ENCODE results near the gene ASCC1. TPM values are rescaled to one million over a fixed set of nuclear protein-coding genes. Genes with fewer than 3 reads are reported as not detected.
A peak's percentile ranks its signal among the peaks of the same experiment; 100 is the strongest.

Gene ASCC1
- total and polyA plus RNA-seq, 2 experiments from 2014 or later, result 13.7 to 37.2 TPM

GRCh38 chr10:72242675-72243074 is 26.6 kb upstream of the ASCC1 start:
- Histone ChIP-seq H4K20me1 (replicated peaks; ENCODE audit: insufficient read depth) (no peaks in the 10 kb centered on the region), H3K9me2 (ENCODE audit: insufficient read depth) (peaks cover 6% of the 10 kb centered on the region; the same call in 1 of the 2 replicates), H3K27ac (ENCODE audit: low read depth) (no peak overlapping the region), H3K4me2 (no peak overlapping the region), H3K36me3 (ENCODE audit: insufficient read depth) (no peaks in the 10 kb centered on the region), H3K4me3 (no peak overlapping the region), H3K27me3 (ENCODE audit: insufficient read depth) (no peaks in the 10 kb centered on the region), H3K79me2 (replicated peaks; ENCODE audit: insufficient read depth) (no peaks in the 10 kb centered on the region), H3F3A (replicated peaks; ENCODE audit: low read depth) (no peaks in the 10 kb centered on the region; the same call in 1 of the 2 replicates), H2AFZ (peak overlapping the region; percentile 59), H3K4me1 (ENCODE audit: insufficient read depth) (peaks cover 5% of the 10 kb centered on the region)
- Mint-ChIP-seq H3K36me3 (ENCODE audit: low read depth) (no peaks in the 10 kb centered on the region; the same call in 2 of the 3 replicates), H3K27me3 (ENCODE audit: insufficient read depth, low read depth, poor library complexity) (peaks cover 17% of the 10 kb centered on the region), H3K4me3 (no peak overlapping the region; the same call in 2 of the 3 replicates), H3K27ac (peak overlapping the region; percentile 66; the same call in 1 of the 2 replicates), H3K4me1 (peaks cover 16% of the 10 kb centered on the region), H3K9me3 (no peaks in the 10 kb centered on the region)
- ATAC-seq (no peak), DNase-seq (ENCODE audit: low spot score) (peak; percentile 31)
- TF ChIP-seq ZNF331 (CRISPR knock-in tag; IDR thresholded peaks at IDR 0.05; ENCODE audit: low read depth) (no peak), ZNF462 (CRISPR knock-in tag; IDR thresholded peaks at IDR 0.05) (no peak), NANOG (IDR thresholded peaks at IDR 0.05; ENCODE audit: borderline replicate concordance) (no peak), CREB1 (CRISPR knock-in tag; IDR thresholded peaks at IDR 0.05; ENCODE audit: low read depth) (no peak), EZH2 (IDR thresholded peaks at IDR 0.05; ENCODE audit: low read depth, unreplicated experiment) (no peak)

GRCh38 chr10:72241691-72242252 is 25.7 kb upstream of the ASCC1 start:
- H4K20me1 ChIP-seq (replicated peaks; ENCODE audit: insufficient read depth), result no peaks in the 10 kb centered on the region
- no peaks in the 10 kb centered on the region for H3K27me3 ChIP-seq (ENCODE audit: insufficient read depth)
- Mint-ChIP-seq H3K27ac (no peak overlapping the region), H3K36me3 (ENCODE audit: low read depth) (peaks cover 3% of the 10 kb centered on the region; the same call in 2 of the 3 replicates), H3K9me3 (no peaks in the 10 kb centered on the region), H3K4me1 (peaks cover 14% of the 10 kb centered on the region), H3K27me3 (ENCODE audit: insufficient read depth, low read depth, poor library complexity) (peaks cover 14% of the 10 kb centered on the region), H3K4me3 (no peak overlapping the region)
- no peak for DNase-seq (ENCODE audit: low spot score)
- no peak overlapping the region for H3K27ac ChIP-seq (ENCODE audit: low read depth)
- H3K4me3 ChIP-seq, result no peak overlapping the region
- peaks cover 6% of the 10 kb centered on the region; the same call in 1 of the 2 replicates for H3K9me2 ChIP-seq (ENCODE audit: insufficient read depth)
- peak overlapping the region; percentile 59 for H2AFZ ChIP-seq
- H3K36me3 ChIP-seq (ENCODE audit: insufficient read depth), result no peaks in the 10 kb centered on the region
- no peaks in the 10 kb centered on the region for H3K4me1 ChIP-seq (ENCODE audit: insufficient read depth)
- ATAC-seq, result no peak
- H3K4me2 ChIP-seq, result no peak overlapping the region
- peaks cover 4% of the 10 kb centered on the region; the same call in 1 of the 2 replicates for H3F3A ChIP-seq (replicated peaks; ENCODE audit: low read depth)
- H3K79me2 ChIP-seq (replicated peaks; ENCODE audit: insufficient read depth), result no peaks in the 10 kb centered on the region
- no peak for TF ChIP-seq ETS1 (IDR thresholded peaks at IDR 0.05)
- TF ChIP-seq EZH2phosphoT487 (IDR thresholded peaks at IDR 0.05; ENCODE audit: unreplicated experiment), result no peak
- no peak for TF ChIP-seq NANOG (IDR thresholded peaks at IDR 0.05; ENCODE audit: borderline replicate concordance)
- TF ChIP-seq REST (IDR thresholded peaks at IDR 0.05; ENCODE audit: unreplicated experiment), result no peak
- no peak for TF ChIP-seq EZH2 (IDR thresholded peaks at IDR 0.05; ENCODE audit: low read depth, unreplicated experiment)
- TF ChIP-seq ZNF114 (CRISPR knock-in tag; IDR thresholded peaks at IDR 0.05), result no peak
- no peak for TF ChIP-seq CREB1 (CRISPR knock-in tag; IDR thresholded peaks at IDR 0.05; ENCODE audit: low read depth)

Measured in GM23338 (cell line).